ENCODE results near the gene MYOZ1. TPM values are rescaled to one million over a fixed set of nuclear protein-coding genes. Genes with fewer than 3 reads are reported as not detected.

Gene MYOZ1
- total RNA-seq, 1 experiment from 2014 or later = not detected

DNA sequence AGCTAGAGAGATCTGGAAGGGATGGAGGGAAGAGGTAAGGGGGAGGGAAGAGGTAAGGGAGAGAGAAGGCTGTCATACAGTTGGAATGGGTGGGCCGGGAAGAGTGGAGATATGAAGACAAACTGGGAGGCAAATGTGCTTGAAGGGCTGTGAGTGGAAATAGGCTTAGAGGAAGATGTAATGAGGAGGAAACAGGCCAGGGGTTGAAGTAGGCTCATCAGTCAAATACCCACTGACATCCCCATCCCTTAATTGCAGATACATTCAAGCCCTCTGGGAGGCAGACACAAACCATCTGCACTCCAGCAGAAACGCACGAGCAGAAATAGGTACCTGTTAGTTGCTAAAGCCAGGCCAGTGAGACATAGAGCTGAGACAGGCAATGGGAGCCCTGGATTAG, 12.4 kb upstream of the MYOZ1 start:
- no peak for DNase-seq (ENCODE audit: low read depth in 1 of 2, low spot score in 2 of 2)
- Histone ChIP-seq H3K36me3 (no peaks in the 10 kb centered on the region), H3K9me3 (replicated peaks) (no peaks in the 10 kb centered on the region), H3K4me3 (no peak overlapping the region), H3K27me3 (replicated peaks) (no peaks in the 10 kb centered on the region), H3K27ac (no peak overlapping the region), H3K4me1 (replicated peaks) (peaks cover 18% of the 10 kb centered on the region)

DNA sequence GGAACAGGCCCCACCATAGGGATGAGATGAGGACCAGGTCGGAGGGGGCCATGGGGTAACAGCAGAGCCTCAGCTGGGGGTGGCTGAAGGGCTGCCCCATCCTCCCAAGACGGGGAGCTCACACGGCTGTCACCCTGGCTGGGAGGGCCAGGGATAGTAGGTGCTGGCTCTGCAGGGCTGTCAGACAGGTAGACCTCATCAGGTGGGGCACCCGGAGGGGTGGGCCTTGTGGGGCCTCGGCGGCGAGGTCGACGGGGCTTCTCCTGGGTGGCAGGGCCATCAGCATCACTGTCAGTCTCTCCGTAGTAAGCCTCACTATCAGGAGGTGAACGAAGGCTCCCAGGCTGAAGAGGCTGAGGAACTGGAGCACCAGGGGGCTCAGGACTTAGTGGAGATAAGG, 11.9 kb upstream of the MYOZ1 start:
- H3K4me1 ChIP-seq (replicated peaks) = peaks cover 18% of the 10 kb centered on the region
- H3K27ac ChIP-seq = no peak overlapping the region
- no peaks in the 10 kb centered on the region for H3K9me3 ChIP-seq (replicated peaks)
- no peaks in the 10 kb centered on the region for H3K36me3 ChIP-seq
- no peak for DNase-seq (ENCODE audit: low read depth in 1 of 2, low spot score in 2 of 2)
- no peaks in the 10 kb centered on the region for H3K27me3 ChIP-seq (replicated peaks)
- H3K4me3 ChIP-seq = no peak overlapping the region

GRCh38 chr10:73650537-73651331, 9.5 kb upstream of the MYOZ1 start:
- no peaks in the 10 kb centered on the region for H3K9me3 ChIP-seq (replicated peaks)
- no peaks in the 10 kb centered on the region for H3K27me3 ChIP-seq (replicated peaks)
- H3K36me3 ChIP-seq = no peaks in the 10 kb centered on the region
- peak in 1 of 2 experiments; percentile 42 for DNase-seq (ENCODE audit: low read depth in 1 of 2, low spot score in 2 of 2)
- peaks cover 18% of the 10 kb centered on the region for H3K4me1 ChIP-seq (replicated peaks)
- H3K27ac ChIP-seq = peak overlapping the region; percentile 17; the same call in 1 of the 2 replicates
- no peak overlapping the region for H3K4me3 ChIP-seq

GRCh38 chr10:73649876-73650536, 8.7 kb upstream of the MYOZ1 start:
- Histone ChIP-seq H3K27ac (peak overlapping the region; percentile 17; the same call in 1 of the 2 replicates), H3K36me3 (no peaks in the 10 kb centered on the region), H3K4me1 (replicated peaks) (peaks cover 18% of the 10 kb centered on the region), H3K9me3 (replicated peaks) (no peaks in the 10 kb centered on the region), H3K4me3 (no peak overlapping the region), H3K27me3 (replicated peaks) (no peaks in the 10 kb centered on the region)
- peak in 1 of 2 experiments; percentile 50 for DNase-seq (ENCODE audit: low read depth in 1 of 2, low spot score in 2 of 2)

DNA sequence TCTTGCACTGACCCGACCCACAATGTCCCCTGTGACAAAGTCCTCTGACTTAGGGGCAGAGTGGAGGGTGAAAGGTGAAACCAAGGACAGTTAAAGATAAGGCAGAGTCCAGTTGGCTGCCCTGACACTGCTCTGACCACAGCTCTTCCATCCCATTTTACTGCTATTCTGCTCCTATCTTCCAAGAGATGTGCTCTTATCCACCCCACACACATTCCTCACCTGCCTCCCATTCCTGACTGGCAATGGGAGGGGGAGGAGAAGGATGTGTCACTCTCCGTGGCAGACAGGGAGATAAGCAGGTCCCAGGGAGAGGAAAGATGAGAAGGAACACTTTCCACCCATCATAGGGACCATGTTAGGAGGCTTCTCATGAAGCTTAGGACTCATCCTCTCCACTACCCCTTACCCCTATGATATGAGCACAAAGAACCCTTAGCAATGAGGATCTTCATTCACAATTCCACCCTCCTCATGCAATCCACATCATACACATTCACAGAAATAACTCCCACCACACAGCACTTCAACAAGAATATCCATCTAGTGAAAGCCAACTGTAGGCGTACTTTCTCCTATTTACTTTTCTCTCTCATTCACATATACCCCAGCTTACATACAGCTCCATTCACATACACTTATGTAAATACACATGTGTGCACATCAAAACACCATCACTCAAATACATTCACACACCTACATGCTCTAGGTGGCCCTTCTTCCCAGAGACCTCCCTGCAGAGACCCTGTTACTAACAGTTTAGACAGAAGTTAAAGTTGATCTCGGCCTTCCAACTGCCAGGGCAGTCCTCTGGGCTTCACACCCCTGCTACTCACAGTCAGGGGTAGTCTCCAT, 7.9 kb upstream of the MYOZ1 start:
- no peak overlapping the region for H3K27ac ChIP-seq
- no peak overlapping the region for H3K4me3 ChIP-seq

DNA sequence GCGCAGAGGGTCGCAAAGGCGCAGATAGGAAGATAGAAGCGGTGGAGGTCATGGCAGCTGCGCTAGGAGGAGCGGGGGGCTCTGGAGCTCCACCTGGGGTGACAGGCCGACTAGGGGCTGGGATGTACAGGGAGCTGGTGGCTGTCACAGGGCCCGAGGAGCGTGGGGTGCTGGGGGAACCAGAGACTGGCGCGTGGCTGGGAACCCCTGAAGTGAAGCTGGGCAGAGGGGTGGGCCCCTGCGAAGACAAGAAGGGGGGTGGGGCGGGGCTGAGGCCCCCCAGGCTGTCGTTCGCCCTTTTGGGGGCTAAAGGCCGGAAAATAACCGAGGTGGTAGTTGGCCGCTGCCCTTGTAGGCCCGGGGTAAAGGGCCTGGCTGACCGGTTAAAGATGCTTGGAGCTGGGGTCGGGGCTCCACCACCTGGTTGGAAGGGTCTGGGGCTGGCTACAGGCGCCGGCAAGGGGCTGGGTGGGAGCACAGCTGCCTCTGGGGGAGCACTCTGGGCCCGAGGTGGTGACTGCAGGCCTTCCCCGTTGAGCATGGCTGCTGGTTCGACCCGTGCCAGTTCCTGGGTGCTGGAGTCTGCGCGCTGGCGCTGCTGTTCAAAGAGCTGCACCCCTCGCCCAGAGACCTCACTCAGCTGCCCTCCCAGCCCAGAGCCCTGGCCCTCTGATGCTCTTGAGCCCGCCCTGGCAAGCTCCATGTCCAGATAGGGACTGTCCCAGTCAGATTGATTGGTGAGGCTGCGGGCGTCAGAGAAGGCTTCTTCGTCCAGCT, 6.8 kb upstream of the MYOZ1 start:
- H3K9me3 ChIP-seq (replicated peaks) = no peaks in the 10 kb centered on the region
- H3K36me3 ChIP-seq = no peaks in the 10 kb centered on the region
- no peak for DNase-seq (ENCODE audit: low read depth in 1 of 2, low spot score in 2 of 2)
- no peak overlapping the region for H3K4me3 ChIP-seq
- H3K27ac ChIP-seq = no peak overlapping the region
- peaks cover 18% of the 10 kb centered on the region for H3K4me1 ChIP-seq (replicated peaks)
- H3K27me3 ChIP-seq (replicated peaks) = no peaks in the 10 kb centered on the region

More for the DNA sequence above, 7.9 kb upstream of the MYOZ1 start:
- Histone ChIP-seq H3K4me1 (replicated peaks) (peaks cover 18% of the 10 kb centered on the region), H3K9me3 (replicated peaks) (no peaks in the 10 kb centered on the region), H3K27me3 (replicated peaks) (no peaks in the 10 kb centered on the region), H3K36me3 (no peaks in the 10 kb centered on the region)
- no peak for DNase-seq (ENCODE audit: low read depth in 1 of 2, low spot score in 2 of 2)

DNA sequence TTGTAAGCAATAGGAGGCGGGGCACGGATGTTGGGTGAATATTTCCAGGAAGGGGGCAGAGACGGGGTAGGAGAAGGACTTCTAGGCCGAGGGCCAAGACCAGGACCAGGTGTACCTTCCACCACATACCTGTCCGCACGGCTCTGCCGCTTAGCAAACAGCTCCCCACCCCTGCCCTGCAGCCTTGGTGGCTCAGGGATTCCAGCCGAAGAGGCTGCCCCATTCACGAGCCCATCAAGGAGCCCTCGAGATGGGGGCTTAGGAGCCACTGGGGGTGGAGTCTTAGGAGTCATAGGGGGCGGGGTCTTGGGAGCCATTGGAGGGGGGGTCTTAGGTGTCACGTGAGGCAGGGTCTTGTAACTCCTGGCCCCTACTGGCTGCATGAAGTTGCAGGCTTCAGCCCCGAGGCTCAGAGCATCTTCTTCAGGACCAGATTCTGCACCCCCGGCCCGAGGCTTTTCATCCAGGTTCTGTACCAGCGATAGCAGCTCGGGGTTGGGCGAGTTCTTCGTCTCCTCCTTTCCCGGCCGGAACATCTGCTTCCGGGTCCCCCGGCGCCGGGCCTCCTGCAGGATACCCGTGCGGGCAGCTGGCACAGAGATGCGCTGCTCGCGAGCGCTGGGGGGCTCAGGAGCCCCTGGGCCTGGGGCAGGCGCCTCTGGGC, 6.1 kb upstream of the MYOZ1 start:
- H3K4me3 ChIP-seq = no peak overlapping the region
- no peaks in the 10 kb centered on the region for H3K27me3 ChIP-seq (replicated peaks)
- no peaks in the 10 kb centered on the region for H3K9me3 ChIP-seq (replicated peaks)
- H3K4me1 ChIP-seq (replicated peaks) = peaks cover 18% of the 10 kb centered on the region
- H3K27ac ChIP-seq = no peak overlapping the region
- DNase-seq (ENCODE audit: low read depth in 1 of 2, low spot score in 2 of 2) = no peak
- H3K36me3 ChIP-seq = no peaks in the 10 kb centered on the region

GRCh38 chr10:73646598-73647041, 5.3 kb upstream of the MYOZ1 start:
- Histone ChIP-seq H3K36me3 (no peaks in the 10 kb centered on the region), H3K4me1 (replicated peaks) (peaks cover 18% of the 10 kb centered on the region), H3K4me3 (no peak overlapping the region), H3K27ac (no peak overlapping the region), H3K9me3 (replicated peaks) (no peaks in the 10 kb centered on the region), H3K27me3 (replicated peaks) (no peaks in the 10 kb centered on the region)
- DNase-seq (ENCODE audit: low read depth in 1 of 2, low spot score in 2 of 2) = no peak

DNA sequence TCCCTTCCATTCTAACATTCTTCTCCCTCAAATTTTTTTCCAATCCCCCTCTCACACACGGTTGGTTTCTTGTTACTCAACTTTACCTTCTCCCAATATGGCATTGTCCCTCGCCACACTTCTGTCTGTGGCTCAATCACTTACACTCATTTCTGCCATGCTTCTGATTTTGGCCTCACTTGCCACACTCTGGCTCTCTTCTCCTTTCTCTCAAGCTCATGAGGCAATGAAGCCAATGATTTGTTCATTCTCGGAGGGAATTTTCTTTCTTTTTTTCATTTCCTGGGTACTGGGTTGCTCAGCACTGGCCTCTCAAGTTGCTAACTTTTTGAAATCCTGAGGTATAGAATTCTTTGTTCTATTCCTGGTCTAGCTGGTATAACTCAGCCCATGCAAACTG, 4.0 kb upstream of the MYOZ1 start:
- Histone ChIP-seq H3K9me3 (replicated peaks) (no peaks in the 10 kb centered on the region), H3K27ac (no peak overlapping the region), H3K36me3 (no peaks in the 10 kb centered on the region), H3K27me3 (replicated peaks) (no peaks in the 10 kb centered on the region), H3K4me3 (no peak overlapping the region), H3K4me1 (replicated peaks) (peaks cover 8% of the 10 kb centered on the region)
- DNase-seq (ENCODE audit: low read depth in 1 of 2, low spot score in 2 of 2) = no peak

- no peak for DNase-seq (ENCODE audit: low read depth in 1 of 2, low spot score in 2 of 2)
- H3K4me1 ChIP-seq (replicated peaks) = peaks cover 3% of the 10 kb centered on the region
- no peak overlapping the region for H3K27ac ChIP-seq
- H3K4me3 ChIP-seq = no peak overlapping the region
- no peaks in the 10 kb centered on the region for H3K36me3 ChIP-seq
- H3K9me3 ChIP-seq (replicated peaks) = no peaks in the 10 kb centered on the region
- no peaks in the 10 kb centered on the region for H3K27me3 ChIP-seq (replicated peaks)
Observed at GRCh38 chr10:73644767-73645166, 3.5 kb upstream of the MYOZ1 start.

- Histone ChIP-seq H3K9me3 (replicated peaks) (no peaks in the 10 kb centered on the region), H3K27ac (no peak overlapping the region), H3K36me3 (no peaks in the 10 kb centered on the region), H3K27me3 (replicated peaks) (no peaks in the 10 kb centered on the region), H3K4me1 (replicated peaks) (no peaks in the 10 kb centered on the region), H3K4me3 (no peak overlapping the region)
- peak in 1 of 2 experiments; percentile 51 for DNase-seq (ENCODE audit: low read depth in 1 of 2, low spot score in 2 of 2)
Observed at GRCh38 chr10:73644015-73644743, 2.9 kb upstream of the MYOZ1 start.

- no peak overlapping the region for H3K4me3 ChIP-seq
- no peaks in the 10 kb centered on the region for H3K9me3 ChIP-seq (replicated peaks)
- no peaks in the 10 kb centered on the region for H3K4me1 ChIP-seq (replicated peaks)
- DNase-seq (ENCODE audit: low read depth in 1 of 2, low spot score in 2 of 2) = no peak
- no peaks in the 10 kb centered on the region for H3K27me3 ChIP-seq (replicated peaks)
- no peaks in the 10 kb centered on the region for H3K36me3 ChIP-seq
- no peak overlapping the region for H3K27ac ChIP-seq
Observed at GRCh38 chr10:73643362-73643761, 2.1 kb upstream of the MYOZ1 start.
